Smooth muscle cell (in vitro differentiated cells): ENCODE data around the gene THSD4. TPM values are rescaled to one million over a fixed set of nuclear protein-coding genes. Genes with fewer than 3 reads are reported as not detected.

Experiments used
- DNase-seq: peaks from one replicate; lab custom pipeline; 2025; ENCODE audit not compliant: unreplicated experiment; lab: John Stamatoyannopoulos, UW
- H2AFZ ChIP-seq: fragments of 200-600 bp; sonication (generic); 2 replicates; pipeline ENCODE4 v1.6.0; 2016; ENCODE audit warnings: antibody characterized with exemption, low read depth, mild to moderate bottlenecking
- H3F3A ChIP-seq: fragments of 200-600 bp; sonication (generic); 2 replicates; pipeline ENCODE4 v1.6.0; 2017; ENCODE audit warnings: antibody characterized with exemption, low read depth
- H3K27ac ChIP-seq: fragments of 200-600 bp; sonication (generic); 2 replicates; pipeline ENCODE4 v1.5.1; 2016; ENCODE audit warnings: low read depth, mild to moderate bottlenecking
- H3K27me3 ChIP-seq: fragments of 200-600 bp; sonication (generic); 2 replicates; pipeline ENCODE4 v1.6.1; 2016; ENCODE audit warnings: low read depth, mild to moderate bottlenecking
- H3K36me3 ChIP-seq: fragments of 200-600 bp; sonication (generic); 2 replicates; pipeline ENCODE4 v1.5.1; 2016; ENCODE audit warnings: low read depth
- H3K4me1 ChIP-seq: fragments of 200-600 bp; sonication (generic); 2 replicates; pipeline ENCODE4 v1.5.1; 2016; ENCODE audit warnings: low read depth
- H3K4me2 ChIP-seq: fragments of 200-600 bp; sonication (generic); 2 replicates; pipeline ENCODE4 v1.6.0; 2016; ENCODE audit warnings: mild to moderate bottlenecking
- H3K4me3 ChIP-seq: fragments of 200-600 bp; sonication (generic); 2 replicates; pipeline ENCODE4 v1.5.1; 2016; ENCODE audit warnings: mild to moderate bottlenecking
- H3K79me2 ChIP-seq: fragments of 200-600 bp; sonication (generic); 2 replicates; pipeline ENCODE4 v1.6.0; 2016; ENCODE audit warnings: low read depth, mild to moderate bottlenecking
- H3K9ac ChIP-seq: fragments of 200-600 bp; sonication (generic); 2 replicates; pipeline ENCODE4 v1.6.0; 2016; ENCODE audit warnings: low read depth
- H3K9me3 ChIP-seq: fragments of 200-600 bp; sonication (generic); replicated peaks from 2 replicates; pipeline ENCODE4 v1.5.1; 2016; ENCODE audit warnings: low read depth
- H4K20me1 ChIP-seq: fragments of 200-600 bp; sonication (generic); 2 replicates; pipeline ENCODE4 v1.6.0; 2016; ENCODE audit warnings: low read depth
- WGBS: methylation state at CpG from one replicate; pipeline ENCODE4 v1.1.7; 2016; ENCODE audit warnings: low lambda C conversion rate; 5-methylcytosine and 5-hydroxymethylcytosine counted together
- polyA plus RNA-seq: library from polyadenylated mRNA; unstranded; fragments of >200 nt; fragmentation: Nextera tagmentation; extraction: Ambion mirVana; gene quantifications from 2 replicates; pipeline ENCODE4 v1.2.1, GENCODE V29; 2016
- total RNA-seq: library from RNA; depleted of rRNA; stranded (reverse); fragments of >200 nt; gene quantifications from 2 replicates; pipeline ENCODE4 v1.2.3, GENCODE V29; 2014
- TF ChIP-seq, protein P1 (sequence below): fragments of 200-600 bp; sonication (generic); IDR thresholded peaks from 2 replicates; pipeline ENCODE4 v1.5.1; 2017; ENCODE audit warnings: borderline replicate concordance, mild to moderate bottlenecking, antibody characterized with exemption; ENCODE audit not compliant: insufficient read depth, poor library complexity, severe bottlenecking

Gene THSD4
- total and polyA plus RNA-seq, 2 experiments from 2014 or later = 2.5 to 4.1 TPM

GRCh38 chr15:71515375-71516186 is 400.3 kb downstream of the THSD4 start:
- Histone ChIP-seq H3K4me3 (no peak overlapping the region), H3K27ac (no peak overlapping the region), H3K79me2 (no peaks in the 10 kb centered on the region), H3F3A (no peaks in the 10 kb centered on the region), H2AFZ (no peak overlapping the region), H3K36me3 (no peaks in the 10 kb centered on the region), H3K4me1 (no peaks in the 10 kb centered on the region), H3K9ac (no peak overlapping the region), H3K9me3 (no peaks in the 10 kb centered on the region), H3K4me2 (no peak overlapping the region), H3K27me3 (no peaks in the 10 kb centered on the region), H4K20me1 (no peaks in the 10 kb centered on the region)
- TF ChIP-seq, protein P1, sequence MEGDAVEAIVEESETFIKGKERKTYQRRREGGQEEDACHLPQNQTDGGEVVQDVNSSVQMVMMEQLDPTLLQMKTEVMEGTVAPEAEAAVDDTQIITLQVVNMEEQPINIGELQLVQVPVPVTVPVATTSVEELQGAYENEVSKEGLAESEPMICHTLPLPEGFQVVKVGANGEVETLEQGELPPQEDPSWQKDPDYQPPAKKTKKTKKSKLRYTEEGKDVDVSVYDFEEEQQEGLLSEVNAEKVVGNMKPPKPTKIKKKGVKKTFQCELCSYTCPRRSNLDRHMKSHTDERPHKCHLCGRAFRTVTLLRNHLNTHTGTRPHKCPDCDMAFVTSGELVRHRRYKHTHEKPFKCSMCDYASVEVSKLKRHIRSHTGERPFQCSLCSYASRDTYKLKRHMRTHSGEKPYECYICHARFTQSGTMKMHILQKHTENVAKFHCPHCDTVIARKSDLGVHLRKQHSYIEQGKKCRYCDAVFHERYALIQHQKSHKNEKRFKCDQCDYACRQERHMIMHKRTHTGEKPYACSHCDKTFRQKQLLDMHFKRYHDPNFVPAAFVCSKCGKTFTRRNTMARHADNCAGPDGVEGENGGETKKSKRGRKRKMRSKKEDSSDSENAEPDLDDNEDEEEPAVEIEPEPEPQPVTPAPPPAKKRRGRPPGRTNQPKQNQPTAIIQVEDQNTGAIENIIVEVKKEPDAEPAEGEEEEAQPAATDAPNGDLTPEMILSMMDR = no peak
- 64% methylated on average over 10 of the region's 10 CpGs for WGBS
- DNase-seq = no peak

DNA sequence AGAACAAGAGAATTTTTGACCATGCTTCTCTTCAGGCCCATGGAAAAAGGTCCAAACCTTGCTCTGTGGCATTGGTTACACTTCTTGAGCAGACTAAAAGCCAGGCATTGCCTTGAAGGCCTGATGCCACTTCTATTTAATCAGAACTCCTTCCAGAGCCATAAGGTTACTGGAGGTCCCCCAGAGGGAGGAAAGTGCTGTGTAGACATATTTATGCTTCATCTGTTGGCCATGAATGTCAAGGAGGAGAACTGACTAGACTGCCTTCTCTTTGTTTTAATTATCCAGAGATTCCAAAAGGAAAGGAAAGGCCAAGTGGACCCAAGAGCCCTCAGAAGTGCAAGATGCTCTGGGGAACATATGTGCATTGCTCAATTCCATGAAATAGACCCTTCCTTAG is 402.5 kb downstream of the THSD4 start:
- H4K20me1 ChIP-seq = no peaks in the 10 kb centered on the region
- H3K9ac ChIP-seq = no peak overlapping the region
- no peak overlapping the region for H3K4me3 ChIP-seq
- no peaks in the 10 kb centered on the region for H3K79me2 ChIP-seq
- no peaks in the 10 kb centered on the region for H3K27me3 ChIP-seq
- TF ChIP-seq, protein P1 = no peak
- no peak overlapping the region for H2AFZ ChIP-seq
- no peak overlapping the region for H3K4me2 ChIP-seq
- H3K36me3 ChIP-seq = no peaks in the 10 kb centered on the region
- no peaks in the 10 kb centered on the region for H3F3A ChIP-seq
- no peak for DNase-seq
- no peaks in the 10 kb centered on the region for H3K9me3 ChIP-seq
- no peak overlapping the region for H3K27ac ChIP-seq
- H3K4me1 ChIP-seq = no peaks in the 10 kb centered on the region

- Histone ChIP-seq H3K9ac (no peak overlapping the region), H3K36me3 (no peaks in the 10 kb centered on the region), H3K27ac (no peak overlapping the region), H3K9me3 (no peaks in the 10 kb centered on the region), H3K4me2 (no peak overlapping the region), H3K27me3 (no peaks in the 10 kb centered on the region), H3K79me2 (no peaks in the 10 kb centered on the region), H4K20me1 (no peaks in the 10 kb centered on the region), H3K4me1 (no peaks in the 10 kb centered on the region), H3K4me3 (no peak overlapping the region), H3F3A (no peaks in the 10 kb centered on the region), H2AFZ (no peak overlapping the region)
- DNase-seq = no peak
- 87% methylated on average over 2 of the region's 2 CpGs for WGBS
- TF ChIP-seq, protein P1 = no peak
These were observed 403.4 kb downstream of the THSD4 start for GRCh38 chr15:71518661-71519060.
